GM23248 (cell line): ENCODE data around the gene ERGIC1.

Experiments used
- EZH2 ChIP-seq: fragments of 200-600 bp; sonication (generic); IDR thresholded peaks from 2 replicates; pipeline ENCODE4 v1.6.1; 2018; ENCODE audit warnings: antibody characterized with exemption, mild to moderate bottlenecking; ENCODE audit not compliant: insufficient read depth, poor library complexity, severe bottlenecking
- EZH2phosphoT487 ChIP-seq: fragments of 200-600 bp; sonication (generic); IDR thresholded peaks from 2 replicates; pipeline ENCODE4 v1.6.1; 2018; ENCODE audit warnings: antibody characterized with exemption, moderate library complexity, mild to moderate bottlenecking, low read depth; ENCODE audit not compliant: insufficient read depth

- TF ChIP-seq EZH2 = no peak
- TF ChIP-seq EZH2phosphoT487 = no peak
Observed at GRCh38 chr5:172929371-172929838, 95.4 kb downstream of the ERGIC1 start.
